Spleen (tissue), 11 donors: ENCODE results near the gene SLCO2B1. TPM values are rescaled to one million over a fixed set of nuclear protein-coding genes. Genes with fewer than 3 reads are reported as not detected.

ENCODE experiments used
- DNase-seq: peaks from one replicate; pipeline ENCODE4 v3.0.0-alpha.2; 2020
- H3K27ac ChIP-seq, 8 donors: fragments of 200-600 bp; sonication (generic) in 7 of 8; 1 replicate in 4 of 8; 2 replicates in 4 of 8; pipeline versions ENCODE4 v1.5.0 to v1.8.0; 2016 to 2021; ENCODE audit warnings: inconsistent platforms in 4 of 8, mild to moderate bottlenecking in 4 of 8, moderate library complexity in 1 of 8
- H3K27me3 ChIP-seq, 7 donors: fragments of 200-600 bp; sonication (generic) in 6 of 7; replicated peaks in 1 of 7; 1 replicate in 4 of 7; 2 replicates in 3 of 7; pipeline versions ENCODE4 v1.5.0 to v1.8.0; 2016 to 2021; ENCODE audit warnings: inconsistent platforms in 3 of 7, mild to moderate bottlenecking in 1 of 7
- H3K36me3 ChIP-seq, 6 donors: fragments of 200-600 bp; sonication (generic) in 5 of 6; 1 replicate in 4 of 6; 2 replicates in 2 of 6; pipeline versions ENCODE4 v1.5.0 to v1.8.0; 2016 to 2021; ENCODE audit warnings: inconsistent platforms in 2 of 6
- H3K4me1 ChIP-seq, 6 donors: fragments of 200-600 bp; sonication (generic) in 5 of 6; 1 replicate in 3 of 6; 2 replicates in 3 of 6; pipeline versions ENCODE4 v1.5.0 to v1.8.0; 2016 to 2021; ENCODE audit warnings: inconsistent platforms in 3 of 6
- H3K4me3 ChIP-seq, 8 donors: fragments of 200-600 bp; sonication (generic) in 7 of 8; 1 replicate in 4 of 8; 2 replicates in 4 of 8; pipeline versions ENCODE4 v1.5.0 to v1.8.0; 2016 to 2021; ENCODE audit warnings: inconsistent platforms in 4 of 8, mild to moderate bottlenecking in 4 of 8, moderate library complexity in 2 of 8
- H3K9me3 ChIP-seq, 8 donors: fragments of 200-600 bp; sonication (generic) in 7 of 8; 1 replicate in 4 of 8; 2 replicates in 4 of 8; pipeline versions ENCODE4 v1.5.0 to v1.8.0; 2016 to 2021; ENCODE audit warnings: inconsistent platforms in 4 of 8
- POLR2A ChIP-seq, 3 donors: fragments of 450-650 bp; IDR thresholded peaks; one replicate each; pipeline ENCODE4 v1.5.1; 2017; ENCODE audit warnings: antibody characterized with exemption in 3 of 3, mild to moderate bottlenecking in 1 of 3
- POLR2AphosphoS5 ChIP-seq, 3 donors: sonication (generic); formaldehyde crosslinking; IDR thresholded peaks; one replicate each; pipeline ENCODE4 v1.5.1; 2017; ENCODE audit warnings: antibody characterized with exemption in 3 of 3
- WGBS, 5 donors: extraction: QIAGEN DNeasy Blood & Tissue Kit in 3 of 5; methylation state at CpG; one replicate each; pipeline versions ENCODE4 v1.1.5 to v1.1.7; 2013 to 2018; 5-methylcytosine and 5-hydroxymethylcytosine counted together
- intact Hi-C: fragments of 100-400 bp; cut with DNase I; formaldehyde crosslinking; loops from one replicate; pipeline ENCODE4 v1.15.0; 2023; ENCODE audit warnings: low total_unique reads
- polyA plus RNA-seq, 3 donors: library from polyadenylated mRNA; stranded (reverse); fragments of 200-250 nt; gene quantifications; one replicate each; pipeline ENCODE4 v1.2.1, GENCODE V29; 2013
- total RNA-seq, 7 donors: library from RNA; depleted of rRNA in 3 of 7; stranded (reverse); fragments of >200 nt in 3 of 7; fragmentation: NEBNext Ultra II Directional in 4 of 7; extraction: Animal tissue kit (Norgen Biotek cat#: 25700) in 4 of 7; gene quantifications; one replicate each; pipeline versions ENCODE4 v1.1.0 to v1.2.1, GENCODE V29; 2016 to 2021
- TF ChIP-seq, protein P1 (sequence below), 11 experiments: fragments of 200-600 bp in 7 of 11; fragments of 450-650 bp in 4 of 11; sonication (generic) in 4 of 11; IDR thresholded peaks in 8 of 11; conservative IDR thresholded peaks in 3 of 11; 1 replicate in 7 of 11; 2 replicates in 4 of 11; pipeline versions ENCODE4 v1.4.0 to v1.8.0; 2016 to 2021; ENCODE audit warnings: antibody characterized with exemption in 11 of 11, inconsistent platforms in 4 of 11, mild to moderate bottlenecking in 1 of 11
- donor health status: healthy with polysubstance abuse.
- donor health status: DM: no; HTN: no; CAD: no; lungs with moderate emphysema.
- donor health status: DM: no; HTN: no; CAD: no.
- donor health status: Bipolar disorder and iron deficiency.
- donor health status: healthy.
- donor health status: DM: no; HTN: no; CAD: no.
- donor health status: DM: yes; HTN: yes; CAD: no.

Gene SLCO2B1
- total and polyA plus RNA-seq, 10 donors, result 10.2 to 307 (median 132) TPM

- 51 to 77% (median 64%) methylated on average over 3 of the region's 3 CpGs for WGBS, 5 donors
- intact Hi-C loops, result no loop called here
Observed at GRCh38 chr11:75167617-75168016, 16.7 kb downstream of the SLCO2B1 start.

DNA sequence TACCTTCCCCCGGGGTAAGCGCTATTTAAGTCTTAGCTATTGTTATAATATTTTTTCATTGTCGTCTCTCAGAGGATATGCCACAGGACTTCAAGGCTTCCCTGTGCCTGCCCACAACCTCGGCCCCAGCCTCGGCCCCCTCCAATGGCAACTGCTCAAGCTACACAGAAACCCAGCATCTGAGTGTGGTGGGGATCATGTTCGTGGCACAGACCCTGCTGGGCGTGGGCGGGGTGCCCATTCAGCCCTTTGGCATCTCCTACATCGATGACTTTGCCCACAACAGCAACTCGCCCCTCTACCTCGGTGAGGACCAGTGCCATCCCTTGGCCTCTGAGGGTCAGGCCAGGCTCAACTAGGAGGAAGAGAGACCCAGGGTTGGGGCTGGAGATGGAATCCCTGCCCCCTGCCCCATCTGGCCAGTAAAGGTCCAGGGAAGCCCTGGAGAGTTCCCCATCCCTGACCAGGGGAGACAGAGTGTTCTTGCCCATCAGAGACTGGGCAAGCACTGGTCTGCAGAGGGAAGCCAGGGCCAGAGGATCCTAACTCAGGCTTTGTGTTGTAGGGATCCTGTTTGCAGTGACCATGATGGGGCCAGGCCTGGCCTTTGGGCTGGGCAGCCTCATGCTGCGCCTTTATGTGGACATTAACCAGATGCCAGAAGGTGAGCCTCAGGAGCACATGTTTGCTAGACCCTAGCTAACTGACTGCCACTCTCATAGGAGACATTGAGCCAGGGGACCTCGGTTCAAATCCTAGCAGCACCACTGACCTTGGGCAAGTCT, 18.4 kb downstream of the SLCO2B1 start:
- no peak for DNase-seq
- 73 to 85% (median 82%) methylated on average over 12 to 13 of the region's 13 CpGs for WGBS, 5 donors
- H3K36me3 ChIP-seq, result peaks cover 0 to 12% (median 0%) of the 10 kb centered on the region in 6 donors
- H3K27me3 ChIP-seq, result peaks cover 0 to 11% (median 0%) of the 10 kb centered on the region in 7 donors
- intact Hi-C loops, result no loop called here
- H3K4me1 ChIP-seq, result peaks cover 0 to 2% (median under 1%) of the 10 kb centered on the region in 6 donors
- peak overlapping the region in 1 of 8 donors; percentile 24 for H3K27ac ChIP-seq
- H3K4me3 ChIP-seq, result no peak overlapping the region
- TF ChIP-seq POLR2A (IDR thresholded peaks at IDR 0.05) (no peak), POLR2AphosphoS5 (IDR thresholded peaks at IDR 0.05) (peak in 1 of 3 donors; percentile 18)
- TF ChIP-seq, protein P1, sequence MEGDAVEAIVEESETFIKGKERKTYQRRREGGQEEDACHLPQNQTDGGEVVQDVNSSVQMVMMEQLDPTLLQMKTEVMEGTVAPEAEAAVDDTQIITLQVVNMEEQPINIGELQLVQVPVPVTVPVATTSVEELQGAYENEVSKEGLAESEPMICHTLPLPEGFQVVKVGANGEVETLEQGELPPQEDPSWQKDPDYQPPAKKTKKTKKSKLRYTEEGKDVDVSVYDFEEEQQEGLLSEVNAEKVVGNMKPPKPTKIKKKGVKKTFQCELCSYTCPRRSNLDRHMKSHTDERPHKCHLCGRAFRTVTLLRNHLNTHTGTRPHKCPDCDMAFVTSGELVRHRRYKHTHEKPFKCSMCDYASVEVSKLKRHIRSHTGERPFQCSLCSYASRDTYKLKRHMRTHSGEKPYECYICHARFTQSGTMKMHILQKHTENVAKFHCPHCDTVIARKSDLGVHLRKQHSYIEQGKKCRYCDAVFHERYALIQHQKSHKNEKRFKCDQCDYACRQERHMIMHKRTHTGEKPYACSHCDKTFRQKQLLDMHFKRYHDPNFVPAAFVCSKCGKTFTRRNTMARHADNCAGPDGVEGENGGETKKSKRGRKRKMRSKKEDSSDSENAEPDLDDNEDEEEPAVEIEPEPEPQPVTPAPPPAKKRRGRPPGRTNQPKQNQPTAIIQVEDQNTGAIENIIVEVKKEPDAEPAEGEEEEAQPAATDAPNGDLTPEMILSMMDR (IDR thresholded peaks at IDR 0.05 in 8 of 11, conservative IDR thresholded peaks at IDR 0.05 in 3 of 11), result no peak
- H3K9me3 ChIP-seq, result no peaks in the 10 kb centered on the region

More at GRCh38 chr11:75167617-75168016, 16.7 kb downstream of the SLCO2B1 start:
- TF ChIP-seq POLR2AphosphoS5 (IDR thresholded peaks at IDR 0.05) (no peak), POLR2A (IDR thresholded peaks at IDR 0.05) (no peak)
- TF ChIP-seq, protein P1 (IDR thresholded peaks at IDR 0.05 in 8 of 11, conservative IDR thresholded peaks at IDR 0.05 in 3 of 11), result no peak
- Histone ChIP-seq H3K27ac (no peak overlapping the region), H3K4me3 (no peak overlapping the region), H3K27me3 (peaks cover 0 to 11% (median 0%) of the 10 kb centered on the region in 7 donors), H3K9me3 (no peaks in the 10 kb centered on the region), H3K4me1 (no peaks in the 10 kb centered on the region), H3K36me3 (peaks cover 0 to 12% (median 0%) of the 10 kb centered on the region in 6 donors)
- DNase-seq, result no peak

DNA sequence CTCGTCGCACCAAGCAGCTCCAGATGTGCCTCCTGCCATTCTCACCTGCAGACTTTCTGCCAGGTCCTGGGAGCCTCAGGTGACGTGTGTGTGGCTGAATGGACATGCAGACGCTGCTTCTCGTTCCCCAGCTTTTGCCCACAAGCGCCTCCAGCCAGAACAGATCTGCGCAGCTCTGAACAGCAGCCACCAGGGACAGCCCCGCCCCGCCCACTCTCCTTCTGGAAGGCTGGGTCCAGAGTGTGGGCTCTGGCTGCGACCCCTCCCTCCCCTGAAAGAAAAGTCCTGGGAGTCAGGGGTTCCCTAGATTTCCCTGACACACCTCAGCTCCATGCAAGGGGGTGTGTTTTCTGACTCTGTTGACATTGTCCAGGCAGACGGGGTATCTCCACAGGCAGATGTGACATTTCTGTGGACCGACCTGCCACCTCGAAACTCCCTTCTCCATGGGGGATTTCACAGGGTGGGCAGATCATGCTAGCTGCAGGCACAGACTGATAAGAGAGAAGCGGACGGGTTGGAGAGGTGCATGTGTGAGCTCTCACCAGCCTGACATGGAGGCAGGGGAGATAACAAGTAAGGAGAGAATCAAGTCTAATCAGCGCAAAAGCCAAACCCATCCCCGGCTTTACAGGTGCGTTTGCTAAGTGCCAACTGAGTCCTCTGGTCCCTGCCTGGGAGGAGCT, 19.8 kb downstream of the SLCO2B1 start:
- Histone ChIP-seq H3K4me1 (peaks cover 0 to 16% (median 12%) of the 10 kb centered on the region in 6 donors), H3K27ac (no peak overlapping the region)

More for the DNA sequence above, 19.8 kb downstream of the SLCO2B1 start:
- H3K9me3 ChIP-seq, result no peaks in the 10 kb centered on the region
- TF ChIP-seq POLR2A (IDR thresholded peaks at IDR 0.05) (no peak), POLR2AphosphoS5 (IDR thresholded peaks at IDR 0.05) (no peak)
- TF ChIP-seq, protein P1 (IDR thresholded peaks at IDR 0.05 in 8 of 11, conservative IDR thresholded peaks at IDR 0.05 in 3 of 11), result no peak
- H3K27me3 ChIP-seq, result peaks cover 0 to 11% (median 0%) of the 10 kb centered on the region in 7 donors
- no peak overlapping the region for H3K4me3 ChIP-seq
- no peak for DNase-seq
- WGBS, 5 donors, result 78 to 94% (median 87%) methylated on average over 18 of the region's 18 CpGs
- intact Hi-C loops, result no loop called here
- H3K36me3 ChIP-seq, result peaks cover 0 to 10% (median 0%) of the 10 kb centered on the region in 6 donors
